Stimulated activated naive CD8-positive, alpha-beta T cell treated with anti-CD3 and anti-CD28 coated beads, Interleukin-15, Interleukin-2, amounts not matched to agents 100 ng/mL and 50 ng/mL, for 24 hours (primary cell): ENCODE data around the gene YTHDF2.

Experiments
- H3K27ac Mint-ChIP-seq: one replicate; pipeline ENCODE4 v1.8.0; 2021; ENCODE audit warnings: mild to moderate bottlenecking, mixed read lengths
- H3K27me3 Mint-ChIP-seq: one replicate; pipeline ENCODE4 v1.8.0; 2021; ENCODE audit warnings: mixed read lengths
- H3K36me3 Mint-ChIP-seq: one replicate; pipeline ENCODE4 v1.8.0; 2021; ENCODE audit warnings: low read depth, mixed read lengths
- H3K4me1 Mint-ChIP-seq: one replicate; pipeline ENCODE4 v1.8.0; 2021; ENCODE audit warnings: low read depth, mixed read lengths
- H3K4me3 Mint-ChIP-seq: one replicate; pipeline ENCODE4 v1.8.0; 2021; ENCODE audit warnings: mild to moderate bottlenecking, mixed read lengths
- H3K9me3 Mint-ChIP-seq: one replicate; pipeline ENCODE4 v1.8.0; 2021; ENCODE audit warnings: mixed read lengths

Gene YTHDF2

DNA sequence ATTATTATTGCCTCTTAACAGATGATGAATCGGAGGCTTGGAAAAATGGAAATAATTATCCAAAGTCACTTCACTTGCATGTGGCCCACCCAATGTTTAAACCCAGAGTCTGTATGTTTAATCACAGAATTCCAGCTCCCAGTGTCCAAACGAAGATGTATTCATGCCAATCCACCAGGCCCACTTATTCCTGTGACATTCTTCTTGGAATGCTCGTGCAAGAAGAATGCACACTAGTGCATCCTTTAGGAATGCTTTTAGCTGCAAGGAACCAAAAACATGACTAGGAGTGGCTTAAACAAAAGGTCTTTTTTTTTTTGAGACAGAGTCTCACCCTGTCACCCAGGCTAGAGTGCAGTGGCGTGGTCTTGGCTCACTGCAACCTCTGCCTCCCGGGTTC lies 66.3 kb downstream of the YTHDF2 start:
- H3K36me3 Mint-ChIP-seq, result no peaks in the 10 kb centered on the region
- no peaks in the 10 kb centered on the region for H3K4me1 Mint-ChIP-seq
- no peak overlapping the region for H3K27ac Mint-ChIP-seq
- H3K9me3 Mint-ChIP-seq, result no peaks in the 10 kb centered on the region
- no peak overlapping the region for H3K4me3 Mint-ChIP-seq
- peaks cover 4% of the 10 kb centered on the region for H3K27me3 Mint-ChIP-seq

DNA sequence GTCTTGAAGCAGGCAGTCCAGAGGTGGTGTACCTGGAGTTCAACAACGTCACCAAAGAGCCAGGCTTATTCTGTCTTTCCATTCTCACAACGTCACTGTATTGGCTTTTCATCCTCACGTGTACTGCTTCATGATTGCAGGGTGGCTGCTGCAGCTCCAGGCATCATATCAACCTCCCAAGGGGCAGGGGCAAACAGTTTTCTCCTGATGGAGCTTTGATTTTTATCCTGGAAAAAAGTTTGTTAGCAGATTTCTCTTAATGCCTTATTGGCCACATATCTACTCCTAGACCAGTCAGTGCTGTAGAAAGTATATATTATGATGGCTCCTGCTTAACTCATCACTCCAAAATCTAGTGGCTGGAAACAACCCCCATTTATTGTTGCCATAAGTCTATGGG lies 66.9 kb downstream of the YTHDF2 start:
- Mint-ChIP-seq H3K9me3 (no peaks in the 10 kb centered on the region), H3K4me1 (no peaks in the 10 kb centered on the region), H3K4me3 (no peak overlapping the region), H3K27ac (no peak overlapping the region), H3K36me3 (no peaks in the 10 kb centered on the region), H3K27me3 (peaks cover 2% of the 10 kb centered on the region)

DNA sequence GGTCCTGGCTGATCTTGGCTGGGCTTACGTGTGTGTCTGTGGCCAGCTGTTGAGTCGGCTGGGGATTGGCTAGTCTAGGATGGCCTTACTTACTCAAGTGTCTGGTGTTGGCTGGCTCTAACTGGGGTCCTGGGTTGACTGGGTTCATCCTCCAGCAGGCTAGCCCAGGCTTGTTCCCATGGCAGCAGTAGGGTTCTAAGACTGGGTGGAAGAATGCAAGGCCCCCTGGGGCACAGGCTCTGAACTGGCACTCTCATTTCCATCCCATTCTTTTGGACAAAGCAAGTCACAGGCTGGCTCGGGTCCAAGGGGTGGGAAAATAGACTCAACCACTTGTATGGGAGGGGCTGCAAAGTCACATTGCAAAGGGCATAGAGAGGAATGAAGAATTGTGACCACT lies 67.3 kb downstream of the YTHDF2 start:
- no peak overlapping the region for H3K27ac Mint-ChIP-seq
- H3K9me3 Mint-ChIP-seq, result no peaks in the 10 kb centered on the region
- no peak overlapping the region for H3K4me3 Mint-ChIP-seq
- H3K27me3 Mint-ChIP-seq, result no peaks in the 10 kb centered on the region
- no peaks in the 10 kb centered on the region for H3K4me1 Mint-ChIP-seq
- no peaks in the 10 kb centered on the region for H3K36me3 Mint-ChIP-seq

DNA sequence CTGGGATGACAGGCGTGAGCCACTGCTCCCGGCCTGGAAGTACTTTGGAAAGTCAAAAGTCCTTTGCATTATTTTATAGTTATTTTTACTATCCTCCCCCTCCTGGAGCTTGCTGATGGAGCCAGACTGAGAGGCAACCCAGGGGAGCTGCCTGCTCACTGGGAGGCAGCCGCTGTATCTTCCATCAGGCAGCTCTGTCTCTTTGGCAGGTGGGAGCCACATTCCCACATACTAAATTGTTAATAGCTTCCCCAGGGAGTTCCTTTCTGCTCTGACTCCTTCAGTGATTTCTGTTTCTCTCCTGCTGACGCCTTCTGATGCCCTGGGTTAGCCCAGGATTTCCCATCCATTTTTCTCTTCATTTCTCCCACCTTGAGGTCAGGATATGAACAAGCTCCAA lies 70.3 kb downstream of the YTHDF2 start:
- no peaks in the 10 kb centered on the region for H3K9me3 Mint-ChIP-seq
- no peaks in the 10 kb centered on the region for H3K36me3 Mint-ChIP-seq
- no peak overlapping the region for H3K27ac Mint-ChIP-seq
- peaks cover 20% of the 10 kb centered on the region for H3K27me3 Mint-ChIP-seq
- H3K4me3 Mint-ChIP-seq, result no peak overlapping the region
- H3K4me1 Mint-ChIP-seq, result no peaks in the 10 kb centered on the region

DNA sequence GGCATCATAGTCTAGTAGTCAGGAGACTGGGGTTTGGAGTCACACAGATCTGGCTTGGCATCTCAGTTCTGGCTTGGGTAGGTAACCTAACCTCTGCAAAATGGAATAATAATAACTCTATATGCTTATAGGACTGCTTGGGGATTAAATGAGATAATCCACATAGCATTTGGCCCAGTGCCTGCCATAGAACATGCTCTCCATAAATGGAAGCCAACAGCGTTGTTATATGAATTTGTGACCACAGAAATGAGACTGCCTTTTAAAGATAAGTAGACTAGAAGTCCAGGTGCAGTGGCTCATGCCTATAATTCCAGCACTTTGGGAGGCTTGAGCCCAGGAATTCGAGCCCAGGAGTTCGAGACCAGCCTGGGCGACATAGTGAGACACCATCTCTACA lies 71.2 kb downstream of the YTHDF2 start:
- Mint-ChIP-seq H3K36me3 (no peaks in the 10 kb centered on the region), H3K4me3 (no peak overlapping the region), H3K4me1 (no peaks in the 10 kb centered on the region), H3K27ac (no peak overlapping the region), H3K9me3 (no peaks in the 10 kb centered on the region), H3K27me3 (peaks cover 24% of the 10 kb centered on the region)

DNA sequence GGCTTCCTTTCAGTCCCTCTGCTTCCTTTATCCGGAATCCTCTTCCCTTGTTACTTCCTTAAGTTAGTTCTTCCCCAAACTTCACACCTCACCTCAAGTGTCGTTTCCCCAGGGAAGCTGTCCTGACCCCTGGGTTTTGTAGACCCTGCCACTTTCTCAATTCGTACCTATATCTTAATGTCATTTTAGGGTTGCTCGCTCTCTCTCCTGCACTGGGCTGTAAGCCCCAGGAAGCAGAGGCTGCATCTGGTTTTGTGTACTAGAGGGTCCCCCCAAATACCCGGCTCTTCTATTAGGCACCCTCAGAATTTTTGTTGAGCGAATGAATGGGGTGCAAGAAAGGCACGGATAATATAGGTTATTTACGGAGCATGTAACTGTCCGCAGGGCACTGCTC lies 74.6 kb downstream of the YTHDF2 start:
- no peak overlapping the region for H3K27ac Mint-ChIP-seq
- H3K36me3 Mint-ChIP-seq, result no peaks in the 10 kb centered on the region
- H3K4me3 Mint-ChIP-seq, result no peak overlapping the region
- no peaks in the 10 kb centered on the region for H3K9me3 Mint-ChIP-seq
- H3K4me1 Mint-ChIP-seq, result no peaks in the 10 kb centered on the region
- peaks cover 51% of the 10 kb centered on the region for H3K27me3 Mint-ChIP-seq

DNA sequence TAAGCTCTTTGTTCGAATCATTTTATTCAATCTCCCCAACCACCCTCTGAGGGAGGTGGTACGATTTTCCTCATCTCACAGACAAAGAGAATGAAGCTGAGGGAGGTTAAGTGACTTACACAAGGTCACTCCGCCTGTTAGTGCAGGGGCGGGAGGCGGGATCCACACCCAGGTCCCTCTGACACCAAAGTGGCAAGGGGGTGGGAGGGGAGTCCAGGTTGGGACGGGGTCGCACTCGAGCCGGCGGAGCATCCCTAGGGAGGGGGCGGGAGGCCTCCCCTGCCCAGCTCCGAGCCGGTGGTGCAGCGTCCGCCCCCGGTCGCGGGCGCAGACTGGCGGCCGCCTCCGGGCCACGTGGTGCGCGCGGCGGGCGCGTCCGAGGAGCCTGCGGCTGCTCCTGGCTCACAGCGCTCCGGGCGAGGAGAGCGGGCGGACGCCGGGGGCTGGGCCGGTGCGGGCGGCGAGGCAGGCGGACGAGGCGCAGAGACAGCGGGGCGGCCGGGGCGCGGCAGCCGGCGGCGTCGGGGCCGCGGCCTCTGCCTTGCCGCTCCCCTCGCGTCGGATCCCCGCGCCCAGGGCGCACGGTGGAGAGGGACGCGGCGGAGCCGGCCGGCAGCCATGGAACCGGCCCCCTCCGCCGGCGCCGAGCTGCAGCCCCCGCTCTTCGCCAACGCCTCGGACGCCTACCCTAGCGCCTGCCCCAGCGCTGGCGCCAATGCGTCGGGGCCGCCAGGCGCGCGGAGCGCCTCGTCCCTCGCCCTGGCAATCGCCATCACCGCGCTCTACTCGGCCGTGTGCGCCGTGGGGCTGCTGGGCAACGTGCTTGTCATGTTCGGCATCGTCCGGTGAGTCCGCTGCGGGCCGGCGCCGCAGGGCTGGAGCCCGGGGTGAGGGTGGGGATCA lies 75.3 kb downstream of the YTHDF2 start, which contains the start of gene OPRD1:
Gene OPRD1, plus strand, starts transcription at position 405 of the 903 bp plus-strand sequence. Its CDS starts 214 bp downstream, at position 619.
- no peaks in the 10 kb centered on the region for H3K36me3 Mint-ChIP-seq
- H3K4me1 Mint-ChIP-seq, result no peaks in the 10 kb centered on the region
- no peaks in the 10 kb centered on the region for H3K9me3 Mint-ChIP-seq
- H3K27ac Mint-ChIP-seq, result no peak within 1 kb of the TSS
- peaks cover 54% of the 10 kb centered on the region for H3K27me3 Mint-ChIP-seq
- no peak within 1 kb of the TSS for H3K4me3 Mint-ChIP-seq

DNA sequence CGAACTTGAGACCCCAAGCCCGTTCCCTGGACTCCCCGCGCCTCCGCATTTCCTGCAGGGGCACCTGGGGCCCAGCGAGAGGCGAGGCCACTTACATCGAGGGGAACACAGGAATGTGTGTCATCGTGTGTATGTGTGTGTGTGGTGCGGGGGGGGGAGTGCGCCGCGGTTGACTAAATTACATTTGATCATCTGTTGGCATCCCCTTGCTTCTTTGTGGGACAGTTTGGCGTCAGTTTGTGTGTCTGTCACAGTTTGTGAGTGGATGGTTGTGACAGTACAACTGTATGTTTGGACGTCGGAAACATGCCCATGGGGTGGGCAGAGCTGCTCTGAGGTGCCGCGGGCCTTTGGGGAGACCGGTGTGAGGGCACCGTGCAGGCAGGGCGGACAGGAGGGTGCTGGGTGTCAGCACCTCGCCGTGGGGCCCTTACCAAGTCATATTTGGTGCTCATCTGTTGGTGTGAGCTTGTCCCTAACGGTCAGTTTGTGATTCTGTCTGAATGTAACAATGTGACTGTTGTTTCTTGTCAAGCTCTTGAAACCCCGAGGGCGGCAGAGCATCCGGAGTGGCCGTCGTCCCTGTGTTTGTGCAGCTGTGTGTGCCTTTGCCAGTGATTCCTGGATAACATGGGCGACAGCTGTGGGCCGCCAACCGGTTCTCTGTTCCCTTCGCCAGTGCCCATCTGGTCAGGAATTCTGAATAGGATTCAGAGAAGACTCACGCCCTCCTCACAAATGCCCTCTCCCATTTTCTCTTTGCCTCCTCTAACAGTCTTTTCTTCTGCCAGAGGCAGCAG lies 76.1 kb downstream of the YTHDF2 start:
- Mint-ChIP-seq H3K4me3 (no peak overlapping the region), H3K9me3 (no peaks in the 10 kb centered on the region), H3K27ac (no peak overlapping the region), H3K27me3 (peaks cover 57% of the 10 kb centered on the region), H3K4me1 (no peaks in the 10 kb centered on the region), H3K36me3 (no peaks in the 10 kb centered on the region)

DNA sequence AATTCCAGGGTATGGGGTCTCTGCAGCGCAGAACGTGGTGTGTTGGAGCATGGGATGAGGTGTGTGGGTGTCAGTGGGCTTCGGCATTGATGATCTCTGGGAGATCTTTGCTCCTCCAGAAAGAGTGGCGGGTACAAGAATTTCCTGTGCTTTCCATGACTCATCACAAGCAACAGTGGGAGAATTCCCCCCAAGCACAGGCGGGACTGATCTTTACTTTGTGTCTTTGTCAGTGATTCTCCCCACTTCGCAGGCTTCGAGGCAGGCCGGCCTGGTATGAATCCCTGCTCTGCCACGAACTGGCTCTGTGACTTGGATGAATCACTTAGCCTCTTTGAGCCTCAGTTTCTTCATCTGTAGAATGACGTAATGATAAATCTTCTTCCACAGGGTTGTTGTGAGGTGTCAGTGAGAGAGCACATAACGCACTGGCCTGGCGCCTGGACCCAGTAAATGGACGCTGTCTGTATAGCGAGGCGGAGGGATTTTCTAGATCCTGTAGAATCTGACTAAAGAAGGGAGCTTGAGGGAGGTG lies 77.3 kb downstream of the YTHDF2 start:
- peaks cover 61% of the 10 kb centered on the region for H3K27me3 Mint-ChIP-seq
- H3K36me3 Mint-ChIP-seq, result no peaks in the 10 kb centered on the region
- no peaks in the 10 kb centered on the region for H3K4me1 Mint-ChIP-seq
- H3K4me3 Mint-ChIP-seq, result no peak overlapping the region
- no peaks in the 10 kb centered on the region for H3K9me3 Mint-ChIP-seq
- no peak overlapping the region for H3K27ac Mint-ChIP-seq

DNA sequence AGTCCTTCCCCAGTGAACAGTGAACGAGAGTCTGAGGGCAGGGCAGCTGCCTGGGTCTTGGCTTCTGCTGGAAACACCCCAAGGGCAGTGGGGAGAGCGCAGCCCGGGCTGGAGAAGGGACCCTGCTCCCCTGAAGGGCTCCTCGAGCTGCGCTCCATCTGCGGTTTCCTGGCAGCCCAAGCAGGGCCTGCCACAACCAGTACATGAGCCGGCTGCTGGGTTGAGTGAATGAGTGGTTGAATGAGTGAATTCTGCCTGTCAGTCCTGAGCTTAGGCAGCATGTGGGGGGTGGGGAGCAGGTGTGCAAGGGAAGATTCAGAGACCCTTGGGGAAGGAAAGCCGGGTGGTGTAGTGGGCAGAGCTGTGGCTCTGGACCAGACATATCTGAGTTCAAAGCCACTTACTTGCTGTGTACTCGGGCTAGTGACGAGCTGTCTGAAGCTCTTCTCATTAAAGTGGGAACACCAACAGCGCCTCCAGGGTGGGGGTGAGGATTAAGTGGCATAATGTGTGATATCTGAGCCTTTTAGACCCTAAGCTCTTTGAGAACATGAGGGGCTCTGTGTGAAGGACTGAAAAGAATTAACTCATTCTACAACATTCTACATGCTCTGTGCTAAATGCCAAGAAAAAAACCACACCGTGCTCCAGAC lies 78.9 kb downstream of the YTHDF2 start:
- Mint-ChIP-seq H3K27me3 (peaks cover 52% of the 10 kb centered on the region), H3K4me3 (no peak overlapping the region), H3K4me1 (no peaks in the 10 kb centered on the region), H3K9me3 (no peaks in the 10 kb centered on the region), H3K27ac (no peak overlapping the region), H3K36me3 (no peaks in the 10 kb centered on the region)

DNA sequence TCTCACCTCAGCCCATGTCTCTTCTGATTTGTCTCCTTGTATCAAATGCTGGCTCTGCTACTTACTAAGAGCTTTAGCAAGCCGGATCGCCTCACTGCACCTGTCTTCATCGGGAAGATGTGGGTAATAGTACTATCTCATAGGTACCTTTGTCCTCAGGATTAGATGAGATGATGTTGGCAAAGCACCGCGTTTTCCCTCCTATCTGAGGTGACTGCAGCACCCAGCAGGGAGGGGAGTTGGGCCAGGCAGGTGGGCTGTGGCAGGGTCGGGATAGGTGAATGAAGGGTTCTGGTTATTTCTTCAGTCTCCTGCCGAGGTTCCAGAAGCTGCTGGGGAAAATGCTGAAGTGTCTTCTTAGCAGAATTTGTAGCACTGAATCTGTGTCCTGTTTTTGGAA lies 80.4 kb downstream of the YTHDF2 start:
- H3K4me3 Mint-ChIP-seq, result no peak overlapping the region
- H3K9me3 Mint-ChIP-seq, result no peaks in the 10 kb centered on the region
- H3K4me1 Mint-ChIP-seq, result no peaks in the 10 kb centered on the region
- H3K27ac Mint-ChIP-seq, result no peak overlapping the region
- no peaks in the 10 kb centered on the region for H3K36me3 Mint-ChIP-seq
- H3K27me3 Mint-ChIP-seq, result peaks cover 41% of the 10 kb centered on the region

DNA sequence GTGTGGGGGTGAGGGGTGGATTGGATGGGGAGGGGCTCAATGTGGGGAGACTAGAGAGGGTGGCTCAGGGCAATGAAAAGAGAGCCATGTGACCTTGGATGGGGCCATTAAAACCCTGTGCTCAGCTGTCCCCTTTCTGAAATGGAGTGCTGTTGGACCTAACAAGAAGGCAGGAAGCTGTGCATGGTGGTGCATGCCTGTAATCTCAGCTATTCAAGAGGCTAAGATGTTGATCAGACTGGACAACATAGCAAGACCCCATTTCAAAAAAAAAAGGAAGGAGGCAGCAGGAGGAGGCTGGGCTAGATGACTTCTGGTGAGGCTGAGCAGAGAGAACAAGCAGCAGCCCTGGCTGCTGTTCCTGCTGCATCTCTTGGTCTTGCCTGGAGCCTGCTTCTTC lies 82.3 kb downstream of the YTHDF2 start:
- peaks cover 28% of the 10 kb centered on the region for H3K27me3 Mint-ChIP-seq
- no peaks in the 10 kb centered on the region for H3K4me1 Mint-ChIP-seq
- no peaks in the 10 kb centered on the region for H3K36me3 Mint-ChIP-seq
- no peak overlapping the region for H3K27ac Mint-ChIP-seq
- H3K4me3 Mint-ChIP-seq, result no peak overlapping the region
- H3K9me3 Mint-ChIP-seq, result no peaks in the 10 kb centered on the region
